ENCODE data around the gene EXOSC10. TPM values are rescaled to one million over a fixed set of nuclear protein-coding genes. Genes with fewer than 3 reads are reported as not detected.
A peak's percentile ranks its signal among the peaks of the same experiment; 100 is the strongest.

The EXOSC10 gene
- total and polyA plus RNA-seq, 2 of the 13 experiments (the other 11 are each of a cell fraction or from before 2014, with no cell fraction given), result 48.4 to 67.6 TPM

DNA sequence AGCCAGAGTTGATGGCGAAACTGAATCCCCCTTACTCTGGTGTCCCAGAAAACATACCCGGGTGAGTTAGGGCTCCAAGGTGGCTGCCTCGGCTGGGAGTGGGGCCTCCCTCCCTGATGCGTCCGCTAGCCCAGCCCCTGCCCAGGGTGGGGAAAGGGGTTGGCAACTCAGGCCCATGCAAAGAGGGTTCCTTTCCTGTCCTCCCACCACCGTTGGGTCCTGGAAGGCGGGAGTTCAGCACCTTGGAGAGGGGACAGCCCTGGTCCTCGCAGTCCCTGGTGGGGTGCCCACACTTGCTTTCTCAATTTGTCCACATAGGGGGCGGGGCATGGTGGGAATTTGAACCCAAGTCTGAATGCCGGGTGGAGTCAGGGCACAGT is 45.9 kb downstream of the EXOSC10 start (continued):
- TF ChIP-seq, protein P1, sequence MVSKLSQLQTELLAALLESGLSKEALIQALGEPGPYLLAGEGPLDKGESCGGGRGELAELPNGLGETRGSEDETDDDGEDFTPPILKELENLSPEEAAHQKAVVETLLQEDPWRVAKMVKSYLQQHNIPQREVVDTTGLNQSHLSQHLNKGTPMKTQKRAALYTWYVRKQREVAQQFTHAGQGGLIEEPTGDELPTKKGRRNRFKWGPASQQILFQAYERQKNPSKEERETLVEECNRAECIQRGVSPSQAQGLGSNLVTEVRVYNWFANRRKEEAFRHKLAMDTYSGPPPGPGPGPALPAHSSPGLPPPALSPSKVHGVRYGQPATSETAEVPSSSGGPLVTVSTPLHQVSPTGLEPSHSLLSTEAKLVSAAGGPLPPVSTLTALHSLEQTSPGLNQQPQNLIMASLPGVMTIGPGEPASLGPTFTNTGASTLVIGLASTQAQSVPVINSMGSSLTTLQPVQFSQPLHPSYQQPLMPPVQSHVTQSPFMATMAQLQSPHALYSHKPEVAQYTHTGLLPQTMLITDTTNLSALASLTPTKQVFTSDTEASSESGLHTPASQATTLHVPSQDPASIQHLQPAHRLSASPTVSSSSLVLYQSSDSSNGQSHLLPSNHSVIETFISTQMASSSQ (IDR thresholded peaks at IDR 0.05; ENCODE audit: low read depth), result no peak
- TF ChIP-seq, protein P1 (CRISPR knock-in tag; IDR thresholded peaks at IDR 0.05; ENCODE audit: borderline replicate concordance), result no peak
- TF ChIP-seq ZBTB20 (CRISPR knock-in tag; IDR thresholded peaks at IDR 0.05; ENCODE audit: borderline replicate concordance, low read depth) (no peak), NR1H2 (CRISPR knock-in tag; IDR thresholded peaks at IDR 0.05; ENCODE audit: borderline replicate concordance, low read depth) (0 out of 2 replicates have a peak, but pooled peaks have one; percentile 26), GTF3A (CRISPR knock-in tag; conservative IDR thresholded peaks at IDR 0.05) (no peak), NFATC3 (CRISPR knock-in tag; IDR thresholded peaks at IDR 0.05) (no peak), ZNF510 (CRISPR knock-in tag; IDR thresholded peaks at IDR 0.05; ENCODE audit: low read depth) (no peak), ASH2L (IDR thresholded peaks at IDR 0.05; ENCODE audit: insufficient read length, low read depth, low read length) (no peak), CCAR2 (optimal IDR thresholded peaks at IDR 0.05; ENCODE audit: low read depth, low read length) (no peak), JARID2 (CRISPR knock-in tag; IDR thresholded peaks at IDR 0.05; ENCODE audit: insufficient replicate concordance) (no peak), NKX3-1 (CRISPR knock-in tag; IDR thresholded peaks at IDR 0.05) (no peak; the same call in 1 of the 2 replicates), ZNF432 (CRISPR knock-in tag; IDR thresholded peaks at IDR 0.05; ENCODE audit: borderline replicate concordance) (no peak), ZNF317 (CRISPR knock-in tag; IDR thresholded peaks at IDR 0.05) (no peak), ZNF629 (CRISPR knock-in tag; conservative IDR thresholded peaks at IDR 0.05) (no peak), ZNF768 (CRISPR knock-in tag; IDR thresholded peaks at IDR 0.05) (no peak), ZNF75D (CRISPR knock-in tag; IDR thresholded peaks at IDR 0.05; ENCODE audit: borderline replicate concordance) (peak; percentile 67; the same call in 1 of the 2 replicates), ZNF792 (CRISPR knock-in tag; IDR thresholded peaks at IDR 0.05) (no peak), SMARCE1 (IDR thresholded peaks at IDR 0.05; ENCODE audit: borderline replicate concordance) (no peak), ZNF138 (CRISPR knock-in tag; IDR thresholded peaks at IDR 0.05; ENCODE audit: low read depth) (no peak), TGIF2 (CRISPR knock-in tag; IDR thresholded peaks at IDR 0.05) (no peak), ZFP37 (CRISPR knock-in tag; IDR thresholded peaks at IDR 0.05; ENCODE audit: borderline replicate concordance) (no peak), RARG (CRISPR knock-in tag; IDR thresholded peaks at IDR 0.05; ENCODE audit: low read depth) (no peak), ZNF431 (CRISPR knock-in tag; IDR thresholded peaks at IDR 0.05; ENCODE audit: borderline replicate concordance, low read depth) (no peak), AGO2 (optimal IDR thresholded peaks at IDR 0.05; ENCODE audit: low read depth, low read length) (peak; percentile 0)
- TF ChIP-seq, protein P2, sequence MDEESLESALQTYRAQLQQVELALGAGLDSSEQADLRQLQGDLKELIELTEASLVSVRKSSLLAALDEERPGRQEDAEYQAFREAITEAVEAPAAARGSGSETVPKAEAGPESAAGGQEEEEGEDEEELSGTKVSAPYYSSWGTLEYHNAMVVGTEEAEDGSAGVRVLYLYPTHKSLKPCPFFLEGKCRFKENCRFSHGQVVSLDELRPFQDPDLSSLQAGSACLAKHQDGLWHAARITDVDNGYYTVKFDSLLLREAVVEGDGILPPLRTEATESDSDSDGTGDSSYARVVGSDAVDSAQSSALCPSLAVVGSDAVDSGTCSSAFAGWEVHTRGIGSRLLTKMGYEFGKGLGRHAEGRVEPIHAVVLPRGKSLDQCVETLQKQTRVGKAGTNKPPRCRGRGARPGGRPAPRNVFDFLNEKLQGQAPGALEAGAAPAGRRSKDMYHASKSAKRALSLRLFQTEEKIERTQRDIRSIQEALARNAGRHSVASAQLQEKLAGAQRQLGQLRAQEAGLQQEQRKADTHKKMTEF (CRISPR knock-in tag; IDR thresholded peaks at IDR 0.05), result no peak
- TF ChIP-seq, protein P3, sequence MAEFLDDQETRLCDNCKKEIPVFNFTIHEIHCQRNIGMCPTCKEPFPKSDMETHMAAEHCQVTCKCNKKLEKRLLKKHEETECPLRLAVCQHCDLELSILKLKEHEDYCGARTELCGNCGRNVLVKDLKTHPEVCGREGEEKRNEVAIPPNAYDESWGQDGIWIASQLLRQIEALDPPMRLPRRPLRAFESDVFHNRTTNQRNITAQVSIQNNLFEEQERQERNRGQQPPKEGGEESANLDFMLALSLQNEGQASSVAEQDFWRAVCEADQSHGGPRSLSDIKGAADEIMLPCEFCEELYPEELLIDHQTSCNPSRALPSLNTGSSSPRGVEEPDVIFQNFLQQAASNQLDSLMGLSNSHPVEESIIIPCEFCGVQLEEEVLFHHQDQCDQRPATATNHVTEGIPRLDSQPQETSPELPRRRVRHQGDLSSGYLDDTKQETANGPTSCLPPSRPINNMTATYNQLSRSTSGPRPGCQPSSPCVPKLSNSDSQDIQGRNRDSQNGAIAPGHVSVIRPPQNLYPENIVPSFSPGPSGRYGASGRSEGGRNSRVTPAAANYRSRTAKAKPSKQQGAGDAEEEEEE (CRISPR knock-in tag; IDR thresholded peaks at IDR 0.05; ENCODE audit: borderline replicate concordance), result no peak

Measured in HepG2 (cell line).